Stimulated activated effector memory CD8-positive, alpha-beta T cell treated with anti-CD3 and anti-CD28 coated beads, Interleukin-12 subunit alpha, Interleukin-12 subunit beta, amount 100 ng/mL, for 72 hours (primary cell): ENCODE measurements around the gene ALDH3A2.

Experiments
- ATAC-seq: fragments of 150-1000 bp; cut with Tn5 transposase; 2 replicates; pipeline ENCODE4 v1.10.0; 2021
- DNase-seq, 2 donors: peaks; one replicate each; pipeline ENCODE4 v3.0.0; 2021 to 2022; ENCODE audit warnings: low spot score in 2 of 2
- H3K27ac Mint-ChIP-seq: one replicate; pipeline ENCODE4 v1.8.0; 2022; ENCODE audit warnings: mild to moderate bottlenecking, mixed read lengths
- H3K36me3 Mint-ChIP-seq: one replicate; pipeline ENCODE4 v1.8.0; 2022; ENCODE audit warnings: mild to moderate bottlenecking, mixed read lengths
- H3K4me1 Mint-ChIP-seq: one replicate; pipeline ENCODE4 v1.8.0; 2022; ENCODE audit warnings: mixed read lengths
- H3K4me3 Mint-ChIP-seq: one replicate; pipeline ENCODE4 v1.8.0; 2022; ENCODE audit warnings: mild to moderate bottlenecking, mixed read lengths
- H3K9me3 Mint-ChIP-seq: one replicate; pipeline ENCODE4 v1.8.0; 2022; ENCODE audit warnings: mixed read lengths

Gene ALDH3A2

DNA sequence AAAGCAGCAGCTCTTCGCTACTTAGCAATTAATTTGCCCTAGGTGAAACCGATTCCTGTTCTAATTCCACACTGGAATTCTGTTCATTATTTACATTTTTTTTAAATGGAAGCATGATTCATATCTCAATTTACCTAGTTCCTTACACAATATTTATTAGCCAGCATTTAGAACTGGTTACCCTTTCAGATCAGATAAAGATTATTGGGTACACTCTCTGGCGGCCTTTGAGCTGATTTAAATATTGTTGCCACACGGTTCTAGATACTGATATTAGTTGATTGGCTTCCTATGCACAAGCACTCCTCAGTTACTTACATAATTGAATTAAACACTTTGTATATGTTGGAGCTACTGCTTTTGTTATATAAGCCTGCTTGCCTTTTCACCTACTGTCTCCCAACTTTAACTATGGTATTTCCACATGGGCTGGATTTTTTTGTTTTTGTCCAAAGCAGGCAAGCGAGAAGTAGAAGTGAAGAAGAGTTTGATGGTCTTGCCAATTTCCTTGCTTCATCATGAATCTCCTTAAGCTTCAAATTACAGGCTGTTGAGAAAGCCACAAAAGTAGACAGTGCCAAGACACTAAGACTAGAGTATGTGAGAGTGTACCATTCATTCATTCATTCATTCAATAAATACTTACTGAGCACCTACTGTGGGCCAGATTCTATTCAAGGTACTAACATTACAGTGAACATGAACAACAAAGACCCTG, 3.9 kb upstream of the ALDH3A2 start:
- Mint-ChIP-seq H3K4me1 (peaks cover 44% of the 10 kb centered on the region), H3K27ac (no peak overlapping the region), H3K9me3 (no peaks in the 10 kb centered on the region), H3K36me3 (no peaks in the 10 kb centered on the region), H3K4me3 (no peak overlapping the region)
- DNase-seq (no peak), ATAC-seq (no peak)

- H3K9me3 Mint-ChIP-seq = no peaks in the 10 kb centered on the region
- H3K4me3 Mint-ChIP-seq = no peak overlapping the region
- ATAC-seq = no peak
- no peak overlapping the region for H3K27ac Mint-ChIP-seq
- DNase-seq = peak; percentile 43 to 80
- peaks cover 52% of the 10 kb centered on the region for H3K4me1 Mint-ChIP-seq
- no peaks in the 10 kb centered on the region for H3K36me3 Mint-ChIP-seq
Observed at GRCh38 chr17:19645734-19646201, 2.8 kb upstream of the ALDH3A2 start.

GRCh38 chr17:19646788-19647696, 1.5 kb upstream of the ALDH3A2 start:
- no peaks in the 10 kb centered on the region for H3K9me3 Mint-ChIP-seq
- ATAC-seq (no peak), DNase-seq (no peak)
- peak overlapping the region; percentile 97 for H3K4me3 Mint-ChIP-seq
- H3K27ac Mint-ChIP-seq = peak overlapping the region; percentile 97
- H3K36me3 Mint-ChIP-seq = no peaks in the 10 kb centered on the region
- H3K4me1 Mint-ChIP-seq = peaks cover 53% of the 10 kb centered on the region

DNA sequence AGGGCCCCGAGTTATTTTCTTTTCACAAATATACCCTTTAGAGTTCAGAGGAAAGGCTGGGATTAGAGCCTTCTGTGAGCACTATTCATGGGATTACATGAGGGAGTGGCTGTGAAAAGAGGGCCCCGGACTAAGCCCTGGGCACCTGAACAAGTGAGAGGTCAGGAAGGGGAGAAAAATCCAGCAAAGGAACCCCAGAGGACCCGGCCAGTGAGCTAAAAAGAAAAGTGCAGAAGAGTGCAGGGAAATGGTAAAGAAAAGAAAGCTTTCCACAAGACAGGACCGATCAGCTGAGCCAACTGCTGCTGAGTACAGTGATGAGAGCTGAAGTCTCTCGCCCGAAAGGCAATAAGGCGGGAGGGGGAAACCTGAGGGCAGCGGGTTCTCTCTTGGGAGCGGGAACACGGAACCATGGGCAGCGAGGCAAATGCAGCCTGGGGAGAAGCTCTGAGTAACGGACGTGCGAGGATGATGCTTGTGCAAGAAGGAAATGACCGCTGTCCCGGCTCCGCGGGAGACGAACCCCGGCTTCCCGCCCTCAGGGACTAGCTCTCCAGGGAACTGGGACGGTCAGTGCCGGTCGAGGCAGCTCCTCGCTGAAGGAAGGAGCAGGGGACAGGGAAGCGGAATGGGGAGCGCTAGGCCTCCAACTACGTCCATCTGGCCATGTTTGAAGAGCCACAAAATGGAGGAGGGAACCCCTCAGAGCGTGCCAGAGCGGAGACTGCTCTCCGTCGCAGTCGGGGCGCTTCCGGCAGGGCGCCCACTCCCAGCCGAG, 665 bp upstream of the ALDH3A2 start:
- Mint-ChIP-seq H3K36me3 (peaks cover under 1% of the 10 kb centered on the region), H3K9me3 (no peaks in the 10 kb centered on the region), H3K4me1 (peaks cover 46% of the 10 kb centered on the region), H3K4me3 (peak overlapping the region; percentile 97), H3K27ac (peak overlapping the region; percentile 97)
- peak; percentile 71 for ATAC-seq
- no peak for DNase-seq

GRCh38 chr17:19649274-19649541, 657 bp downstream of the ALDH3A2 start:
- H3K27ac Mint-ChIP-seq = peak overlapping the region; percentile 97

GRCh38 chr17:19650826-19651225, 2.3 kb downstream of the ALDH3A2 start:
- Mint-ChIP-seq H3K36me3 (peaks cover 8% of the 10 kb centered on the region), H3K27ac (no peak overlapping the region), H3K9me3 (no peaks in the 10 kb centered on the region), H3K4me1 (peaks cover 44% of the 10 kb centered on the region), H3K4me3 (peak overlapping the region; percentile 97)
- ATAC-seq = no peak
- DNase-seq = no peak

More at GRCh38 chr17:19649274-19649541, 657 bp downstream of the ALDH3A2 start:
- DNase-seq = no peak
- Mint-ChIP-seq H3K9me3 (no peaks in the 10 kb centered on the region), H3K36me3 (peaks cover 8% of the 10 kb centered on the region), H3K4me1 (peaks cover 46% of the 10 kb centered on the region), H3K4me3 (peak overlapping the region; percentile 97)
- ATAC-seq = no peak

DNA sequence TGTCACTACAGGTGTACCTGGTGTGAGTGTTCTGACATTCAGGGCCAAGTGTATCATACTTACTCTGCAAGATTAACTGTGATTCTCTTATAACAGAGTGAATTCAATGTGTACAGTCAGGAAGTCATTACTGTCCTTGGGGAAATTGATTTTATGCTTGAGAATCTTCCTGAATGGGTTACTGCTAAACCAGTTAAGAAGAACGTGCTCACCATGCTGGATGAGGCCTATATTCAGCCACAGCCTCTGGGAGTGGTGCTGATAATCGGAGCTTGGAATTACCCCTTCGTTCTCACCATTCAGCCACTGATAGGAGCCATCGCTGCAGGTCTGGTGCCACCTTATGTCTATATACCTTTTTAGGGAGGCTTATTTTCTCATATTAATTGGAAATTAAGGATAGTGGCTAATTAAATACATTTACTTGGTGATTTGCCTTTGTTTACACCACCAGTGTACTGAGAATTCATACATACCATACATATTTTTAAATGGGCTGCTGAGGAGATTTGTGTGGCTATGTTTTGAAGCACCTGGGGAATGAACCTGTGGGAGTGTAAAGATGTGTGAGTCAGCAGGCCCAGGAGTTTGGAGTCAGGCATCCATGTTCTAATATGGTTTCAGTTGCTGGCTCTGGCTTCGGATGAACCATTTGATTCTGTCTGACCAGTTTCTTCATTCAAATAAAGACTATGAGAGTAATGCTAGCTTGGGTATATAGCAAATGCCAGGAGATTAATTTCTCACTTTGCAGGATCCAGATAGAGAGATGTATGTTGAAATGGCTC, 3.1 kb downstream of the ALDH3A2 start:
- no peak overlapping the region for H3K4me3 Mint-ChIP-seq
- DNase-seq (no peak), ATAC-seq (no peak)
- peaks cover 13% of the 10 kb centered on the region for H3K36me3 Mint-ChIP-seq
- H3K9me3 Mint-ChIP-seq = no peaks in the 10 kb centered on the region
- no peak overlapping the region for H3K27ac Mint-ChIP-seq
- H3K4me1 Mint-ChIP-seq = peaks cover 36% of the 10 kb centered on the region

- peaks cover 13% of the 10 kb centered on the region for H3K36me3 Mint-ChIP-seq
- H3K4me3 Mint-ChIP-seq = no peak overlapping the region
- DNase-seq = no peak
Observed at GRCh38 chr17:19652595-19652994, 4.0 kb downstream of the ALDH3A2 start.

GRCh38 chr17:19654342-19654886, 5.9 kb downstream of the ALDH3A2 start:
- H3K4me1 Mint-ChIP-seq = peaks cover 12% of the 10 kb centered on the region
- DNase-seq (no peak), ATAC-seq (no peak)
- H3K4me3 Mint-ChIP-seq = no peak overlapping the region
- no peaks in the 10 kb centered on the region for H3K9me3 Mint-ChIP-seq
- H3K27ac Mint-ChIP-seq = no peak overlapping the region
- peaks cover 13% of the 10 kb centered on the region for H3K36me3 Mint-ChIP-seq

More at GRCh38 chr17:19652595-19652994, 4.0 kb downstream of the ALDH3A2 start:
- no peak for ATAC-seq
- H3K27ac Mint-ChIP-seq = no peak overlapping the region
- H3K4me1 Mint-ChIP-seq = peaks cover 26% of the 10 kb centered on the region
- H3K9me3 Mint-ChIP-seq = no peaks in the 10 kb centered on the region

GRCh38 chr17:19654896-19655295, 6.3 kb downstream of the ALDH3A2 start:
- no peaks in the 10 kb centered on the region for H3K9me3 Mint-ChIP-seq
- H3K36me3 Mint-ChIP-seq = peaks cover 13% of the 10 kb centered on the region
- DNase-seq (no peak), ATAC-seq (no peak)
- H3K4me1 Mint-ChIP-seq = peaks cover 8% of the 10 kb centered on the region
- H3K4me3 Mint-ChIP-seq = no peak overlapping the region
- no peak overlapping the region for H3K27ac Mint-ChIP-seq

- Mint-ChIP-seq H3K4me1 (no peaks in the 10 kb centered on the region), H3K36me3 (peaks cover 13% of the 10 kb centered on the region), H3K9me3 (no peaks in the 10 kb centered on the region), H3K4me3 (no peak overlapping the region), H3K27ac (peak overlapping the region; percentile 32)
- DNase-seq = no peak
- ATAC-seq = no peak
Observed at GRCh38 chr17:19656336-19656735, 7.8 kb downstream of the ALDH3A2 start.

- no peaks in the 10 kb centered on the region for H3K9me3 Mint-ChIP-seq
- H3K27ac Mint-ChIP-seq = no peak overlapping the region
- no peak overlapping the region for H3K4me3 Mint-ChIP-seq
- ATAC-seq (no peak), DNase-seq (no peak)
- no peaks in the 10 kb centered on the region for H3K4me1 Mint-ChIP-seq
- H3K36me3 Mint-ChIP-seq = peaks cover 13% of the 10 kb centered on the region
Observed at GRCh38 chr17:19656851-19657581, 8.5 kb downstream of the ALDH3A2 start.

GRCh38 chr17:19659366-19660177, 11.0 kb downstream of the ALDH3A2 start:
- Mint-ChIP-seq H3K9me3 (no peaks in the 10 kb centered on the region), H3K4me1 (no peaks in the 10 kb centered on the region), H3K36me3 (peaks cover 16% of the 10 kb centered on the region), H3K27ac (no peak overlapping the region), H3K4me3 (no peak overlapping the region)
- DNase-seq = no peak
- ATAC-seq = no peak
